TTC549 (cell line): ENCODE results near the gene SLC35F3.
"Not testable (repeated sequence)": the region's sequence is repeated elsewhere in the genome, so short reads cannot be mapped to it uniquely, and the experiment has no call there.

ENCODE experiments used
- FAIRE-seq: peaks from 2 replicates; lab custom pipeline; 2012; peaks lifted over from hg19 to GRCh38; lab: Jason Lieb, UNC

The SLC35F3 gene

DNA sequence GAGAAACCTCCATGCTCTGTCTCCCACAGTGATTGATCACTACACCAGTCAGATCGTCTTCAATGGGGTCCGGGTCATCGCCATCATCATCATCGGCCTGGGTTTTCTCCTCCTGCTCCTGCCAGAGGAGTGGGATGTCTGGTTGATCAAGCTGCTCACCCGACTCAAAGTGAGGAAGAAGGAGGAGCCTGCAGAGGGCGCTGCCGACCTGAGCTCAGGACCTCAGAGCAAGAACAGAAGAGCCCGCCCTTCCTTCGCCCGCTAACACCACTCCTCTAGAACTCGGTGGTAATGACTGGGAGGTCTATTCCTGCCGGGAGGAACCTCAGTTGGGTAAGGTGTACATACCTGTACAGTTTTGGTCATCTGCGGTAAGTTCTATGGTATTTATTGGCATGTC, 418.5 kb downstream of the SLC35F3 start:
- peak; percentile 34 for FAIRE-seq

DNA sequence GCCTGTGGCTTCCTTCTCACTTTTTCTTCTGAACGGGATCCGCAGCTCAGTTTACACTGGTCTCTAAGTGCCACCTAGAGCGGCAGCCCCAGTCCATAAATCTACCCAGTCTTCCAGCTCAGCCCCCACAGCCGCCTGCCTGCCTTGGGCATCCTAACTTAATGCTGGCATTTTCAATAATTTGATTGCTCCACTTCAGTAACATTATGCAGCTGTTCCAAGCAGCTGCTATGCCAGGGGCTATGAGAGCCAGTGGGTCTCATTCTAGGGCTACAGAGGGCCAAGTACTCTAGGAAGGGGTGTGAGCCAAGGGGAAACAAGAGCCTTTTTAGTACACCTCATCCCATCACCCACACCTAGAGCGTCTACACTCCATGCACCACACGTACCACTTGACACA, 420.3 kb downstream of the SLC35F3 start:
- no peak for FAIRE-seq

DNA sequence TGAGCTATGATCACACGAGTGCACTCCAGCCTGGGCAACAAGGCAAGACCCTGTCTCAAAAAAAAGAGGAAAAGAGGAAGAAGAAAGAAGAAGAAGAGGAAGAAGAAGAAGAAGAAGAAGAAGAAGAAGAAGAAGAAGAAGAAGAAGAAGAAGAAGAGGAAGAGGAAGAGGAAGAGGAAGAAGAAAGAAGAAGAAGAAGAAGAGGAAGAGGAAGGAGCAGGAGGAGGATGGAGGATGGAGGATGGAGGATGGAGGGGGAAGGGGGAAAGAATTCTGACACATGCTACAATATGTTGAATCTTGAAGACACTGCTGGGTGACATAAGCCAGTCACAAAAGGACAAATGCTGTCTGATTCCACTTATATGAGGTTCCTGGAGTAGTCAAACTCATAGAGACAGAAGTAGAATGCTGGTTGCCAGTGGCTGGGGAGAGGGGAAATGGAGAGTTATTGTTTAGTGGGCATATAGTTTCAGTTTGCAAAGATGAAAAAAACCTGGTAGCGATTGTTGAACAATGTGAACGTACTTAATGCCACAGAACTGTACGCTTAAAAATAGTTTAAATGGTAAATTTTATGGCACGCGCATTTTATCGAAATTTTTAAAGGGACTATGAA, 421.5 kb downstream of the SLC35F3 start:
- no peak for FAIRE-seq

DNA sequence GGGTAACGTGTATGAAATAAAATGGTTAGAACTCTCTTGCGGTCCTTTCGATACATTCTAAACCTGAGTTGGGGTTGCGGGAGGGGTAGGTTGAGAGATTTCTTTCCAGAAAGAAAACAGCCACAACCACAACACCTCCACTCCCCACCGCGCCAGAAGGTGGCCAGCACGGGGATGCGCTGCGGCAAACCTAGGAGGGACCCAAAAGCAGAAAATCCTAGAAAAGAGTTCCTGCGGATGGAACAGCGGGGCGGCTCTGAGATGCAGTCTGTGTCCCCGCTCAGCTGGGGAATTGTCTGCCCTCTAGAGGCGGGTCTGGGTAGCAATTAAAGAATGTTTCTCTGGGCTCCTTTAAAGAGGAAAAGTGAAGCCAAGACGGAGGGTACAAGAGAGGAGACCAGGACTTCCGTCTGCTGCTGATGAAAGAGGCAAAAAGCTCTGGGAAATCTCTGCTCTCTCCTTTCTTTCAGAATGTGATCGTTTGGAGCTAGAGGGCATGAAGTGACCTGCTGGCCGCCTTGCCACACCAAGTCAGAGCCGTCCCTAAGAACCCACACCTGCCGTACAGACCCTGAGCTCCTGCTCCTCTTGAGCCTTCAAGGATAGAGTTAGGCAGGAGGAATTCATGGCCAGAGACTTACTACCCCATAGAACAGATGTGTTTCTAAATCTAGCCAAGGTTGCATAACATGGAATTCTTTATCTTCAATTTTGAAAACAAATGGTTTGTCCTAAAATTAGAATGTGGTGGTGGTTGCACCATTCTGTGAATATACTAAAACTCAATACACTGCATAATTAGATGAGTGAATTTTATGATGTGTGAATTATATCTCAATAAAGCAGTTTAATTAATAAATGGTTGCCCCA, 422.3 kb downstream of the SLC35F3 start:
- peak; percentile 60 for FAIRE-seq

DNA sequence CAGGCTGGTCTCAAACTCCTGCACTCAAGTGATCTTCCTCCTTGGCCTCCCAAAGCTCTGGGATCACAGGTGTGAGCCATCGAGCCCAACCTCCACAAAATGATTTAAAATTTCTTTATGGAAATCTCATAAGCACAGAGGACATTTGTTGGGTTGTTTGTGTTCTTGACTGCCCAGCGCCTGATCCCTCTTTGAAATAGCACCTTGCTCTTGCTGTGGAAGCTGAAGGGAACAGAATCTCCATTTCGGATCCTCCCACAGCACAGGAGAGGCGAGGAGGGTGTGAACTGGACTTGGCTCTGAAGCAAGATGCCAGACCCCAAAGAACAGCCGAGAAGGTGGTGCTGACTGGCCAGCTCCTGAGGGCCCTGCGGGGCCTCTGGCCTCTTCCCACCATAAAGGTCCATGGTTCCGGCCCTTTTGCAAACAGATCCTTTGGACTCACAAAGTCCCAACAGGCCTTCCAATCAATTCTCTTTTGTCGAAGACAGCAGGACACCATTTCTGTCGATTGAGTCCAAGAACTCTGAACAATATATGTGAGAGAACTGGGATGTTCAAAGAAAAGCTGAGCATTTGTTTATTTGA, 423.2 kb downstream of the SLC35F3 start:
- no peak for FAIRE-seq

DNA sequence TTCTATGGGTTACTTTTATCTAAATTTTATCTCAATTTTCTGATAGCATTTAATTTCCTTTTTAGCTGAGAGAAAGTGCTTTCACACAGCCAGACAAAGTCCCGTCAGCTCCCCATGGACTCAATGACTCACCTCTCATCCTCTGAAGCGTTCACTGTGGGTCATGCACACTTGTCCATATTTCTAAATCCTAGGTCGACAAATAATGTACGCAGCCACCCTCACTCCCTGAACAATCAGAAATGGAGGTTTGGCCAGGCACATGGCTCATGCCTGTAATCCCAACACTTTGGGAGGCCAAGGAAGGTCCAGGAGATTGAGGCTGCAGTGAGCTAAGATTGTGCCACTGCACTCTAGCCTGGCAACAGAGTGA, 426.4 kb downstream of the SLC35F3 start:
- no peak for FAIRE-seq

DNA sequence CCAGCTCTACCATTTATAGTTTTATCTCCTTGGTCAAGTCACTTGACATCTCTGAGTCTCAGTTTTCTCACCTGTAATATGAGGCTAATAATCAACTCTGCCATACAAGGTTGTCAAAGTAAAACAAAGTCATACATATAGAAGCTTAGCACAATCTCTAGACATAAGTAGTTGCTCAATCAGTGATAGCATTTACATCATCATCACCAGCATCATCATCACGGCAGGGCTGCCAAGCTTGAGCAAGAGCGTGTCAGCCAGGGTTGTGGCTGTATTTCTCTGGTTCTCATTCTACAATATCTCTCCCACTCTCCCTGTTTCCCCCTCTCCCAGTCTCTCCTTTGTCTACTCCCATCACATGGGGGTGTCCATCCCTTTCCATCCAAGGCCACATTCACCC, 427.0 kb downstream of the SLC35F3 start:
- FAIRE-seq, result no peak

DNA sequence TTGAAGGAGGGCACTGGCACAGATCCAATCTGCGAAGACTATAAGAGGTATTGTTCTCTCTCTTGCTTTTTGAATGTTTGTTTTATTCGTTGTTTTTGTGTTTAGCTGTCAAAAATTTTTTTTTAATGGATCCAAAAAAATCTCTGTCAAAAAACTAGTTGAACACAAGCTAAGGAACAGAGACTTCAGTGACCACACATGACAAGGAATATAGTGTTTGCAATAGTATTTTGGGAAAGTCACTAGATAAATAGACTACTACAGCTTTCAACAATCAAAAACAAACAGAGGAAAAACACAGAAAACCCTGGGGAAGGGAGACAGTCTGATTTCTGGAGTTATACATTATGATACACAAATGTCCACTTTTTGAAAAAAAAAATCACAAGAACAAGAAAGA, 431.9 kb downstream of the SLC35F3 start:
- FAIRE-seq, result no peak

DNA sequence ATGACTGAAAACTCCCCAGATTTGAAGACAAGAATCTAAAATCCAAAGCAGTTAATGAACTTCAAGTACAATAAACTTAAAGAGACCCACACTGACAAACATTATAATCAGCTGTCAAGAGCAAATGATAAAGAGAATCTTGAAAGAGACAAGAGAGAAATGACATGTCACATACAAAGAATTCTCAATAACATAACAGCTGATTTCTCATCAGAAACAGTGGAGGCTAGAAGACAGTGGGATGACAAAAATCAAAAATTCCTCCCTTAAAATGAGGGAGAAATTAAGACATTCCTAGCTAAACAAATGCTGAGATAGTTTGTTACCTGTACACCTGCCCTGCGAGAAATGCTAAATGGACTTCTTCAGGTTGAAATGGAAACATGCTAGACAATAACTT, 432.8 kb downstream of the SLC35F3 start:
- FAIRE-seq, result peak; percentile 51

DNA sequence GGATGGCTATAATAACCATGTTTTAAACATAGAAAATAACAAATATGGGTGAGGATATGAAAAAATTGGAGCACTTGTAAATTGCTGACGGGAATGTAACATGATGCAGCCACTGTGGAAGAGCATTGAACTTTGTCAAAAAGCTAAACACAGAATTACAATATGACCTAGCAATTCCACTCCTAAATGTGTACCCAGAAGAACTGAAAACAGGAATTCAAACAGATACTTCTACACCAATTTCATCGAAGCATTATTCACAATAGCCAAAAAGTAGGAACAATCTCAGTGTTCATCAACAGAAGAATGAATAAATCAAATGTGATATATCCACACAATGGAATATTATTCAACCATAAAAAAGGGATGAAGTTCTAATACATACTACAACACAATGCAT, 436.1 kb downstream of the SLC35F3 start:
- FAIRE-seq, result peak; percentile 17

DNA sequence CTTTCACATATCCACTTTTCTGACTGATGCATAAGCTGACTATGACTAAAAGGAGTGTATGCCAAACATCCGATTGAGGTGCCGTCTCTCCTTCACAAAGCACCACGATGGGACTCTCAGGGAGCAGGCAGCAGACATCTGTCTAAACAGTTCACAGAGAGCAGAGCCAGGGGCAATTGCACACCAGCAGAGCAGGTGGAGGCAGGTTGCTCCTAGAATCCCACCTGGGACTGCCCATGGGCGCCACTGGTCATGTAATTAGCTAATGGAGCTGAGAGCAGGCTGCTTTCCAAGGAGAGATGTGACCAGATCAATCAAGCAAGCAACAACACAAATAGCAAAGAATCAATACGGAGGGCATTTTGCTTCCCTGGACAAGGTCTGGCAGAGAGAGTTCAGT, 438.3 kb downstream of the SLC35F3 start:
- FAIRE-seq, result no peak

DNA sequence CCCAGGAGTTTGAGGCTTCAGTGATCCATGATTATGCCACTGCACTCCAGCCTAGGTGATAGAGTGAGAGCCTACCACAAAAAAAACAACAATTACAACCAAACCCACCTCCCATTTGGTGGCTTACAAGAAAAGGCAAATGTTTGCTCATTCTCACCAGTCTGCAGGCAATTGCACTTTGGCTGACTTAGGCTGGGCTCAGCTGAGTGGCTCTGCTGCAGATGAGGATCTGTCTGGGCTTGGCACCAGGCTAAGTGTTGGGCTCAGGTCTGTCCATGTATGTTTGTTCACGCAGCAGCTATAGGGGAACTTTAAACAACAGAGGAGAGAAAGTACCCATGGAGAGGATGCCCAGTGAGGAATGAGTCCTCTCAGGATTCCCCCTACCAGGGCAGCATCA, 440.8 kb downstream of the SLC35F3 start:
- no peak for FAIRE-seq

DNA sequence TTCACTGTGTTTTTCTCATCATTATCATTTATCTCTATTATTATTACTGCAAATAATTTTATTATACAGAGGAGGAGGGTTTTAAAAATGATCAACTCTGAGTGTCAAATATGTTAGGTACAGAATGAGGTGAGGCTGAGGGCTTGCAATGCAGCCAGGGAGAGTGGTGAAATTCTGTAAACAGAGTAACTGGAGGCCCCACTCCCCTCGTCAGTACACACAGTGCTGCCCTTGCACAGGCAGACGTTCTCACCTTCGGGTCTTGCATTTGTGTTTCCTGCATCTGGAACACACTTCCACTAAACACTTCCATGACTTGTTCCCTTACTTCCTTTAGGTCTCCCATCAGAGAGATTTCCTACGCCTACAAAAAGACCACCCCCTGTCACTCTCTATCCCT, 444.5 kb downstream of the SLC35F3 start:
- FAIRE-seq, result no peak

DNA sequence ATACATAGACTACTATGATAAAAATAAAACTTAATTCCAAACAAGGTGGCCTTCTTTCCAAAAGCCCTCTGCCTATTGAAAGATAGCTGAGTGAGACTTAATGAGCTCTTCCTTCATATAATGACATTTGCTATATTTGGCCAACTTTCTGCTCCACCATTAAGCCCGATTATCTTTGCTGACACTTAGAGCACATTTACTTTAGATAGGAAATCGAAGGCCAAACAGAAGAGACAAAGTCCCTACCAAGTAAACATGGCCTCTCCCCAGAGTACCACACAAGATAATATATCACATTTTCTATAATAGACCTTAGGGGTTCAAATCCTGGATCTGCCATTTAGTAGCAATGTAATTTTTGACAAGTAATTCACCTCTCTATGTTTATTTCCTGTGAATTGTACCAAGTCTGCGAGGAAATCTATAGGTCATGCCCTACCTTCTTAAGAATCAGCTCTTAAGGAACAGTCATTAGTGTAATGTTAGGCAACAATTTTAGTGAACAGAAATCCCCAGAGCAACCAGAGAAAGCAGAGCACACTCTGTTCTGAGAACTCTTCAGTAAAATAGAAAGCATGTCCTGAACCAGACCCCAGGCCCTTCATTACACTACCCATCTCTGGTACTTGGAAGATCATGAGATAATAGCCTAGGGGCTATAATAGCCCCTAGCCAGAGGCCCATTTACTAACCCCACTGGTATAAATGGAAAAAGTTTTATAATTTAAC, 451.5 kb downstream of the SLC35F3 start:
- no peak for FAIRE-seq

DNA sequence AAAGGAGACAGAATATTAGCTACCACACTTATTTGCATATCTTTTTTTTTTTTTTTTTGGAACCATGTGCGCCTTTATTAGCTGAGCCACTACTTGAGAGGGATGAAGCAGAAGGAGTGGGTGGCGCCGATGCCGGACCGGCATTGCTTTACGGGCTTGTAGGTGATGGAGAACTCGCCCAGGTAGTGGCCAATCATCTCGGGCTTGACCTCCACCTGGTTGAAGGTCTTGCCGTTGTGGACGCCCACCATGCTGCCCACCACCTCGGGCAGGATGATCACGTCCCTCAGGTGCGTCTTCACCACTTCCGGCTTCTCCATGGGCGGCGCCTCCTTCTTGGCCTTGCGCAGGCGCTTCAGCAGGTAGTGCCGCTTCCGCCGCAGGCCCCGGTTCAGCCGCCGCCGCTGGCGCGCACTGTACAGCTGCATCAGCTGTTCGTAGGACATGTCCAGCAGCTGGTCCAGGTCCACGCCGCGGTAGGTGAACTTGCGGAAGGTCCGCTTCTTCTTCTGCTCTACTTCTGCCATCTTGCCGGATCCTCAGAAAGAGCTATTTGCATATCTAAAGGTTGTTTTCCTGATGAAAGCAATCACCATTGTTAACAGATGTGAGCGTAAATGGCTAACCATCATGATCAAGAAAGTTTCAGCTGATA, 452.3 kb downstream of the SLC35F3 start:
- not testable (repeated sequence) for FAIRE-seq

DNA sequence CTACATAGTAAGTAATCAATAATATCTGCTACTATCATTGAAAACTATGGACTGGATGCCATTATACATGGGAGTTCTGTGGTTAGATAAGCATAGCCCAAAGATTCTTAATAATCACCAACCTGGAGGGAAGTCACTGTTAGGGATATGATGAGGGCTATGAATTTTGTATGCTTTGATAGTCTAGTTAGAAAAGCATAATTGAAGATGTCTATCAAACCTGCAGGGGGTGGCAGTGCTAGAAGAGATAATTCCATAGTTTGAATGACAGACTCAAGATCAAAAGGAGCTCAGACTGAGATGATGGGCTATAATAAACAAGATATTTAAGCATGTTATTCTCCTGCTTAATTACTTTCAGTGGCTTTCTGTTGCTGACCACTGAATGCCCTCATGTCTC, 453.4 kb downstream of the SLC35F3 start:
- no peak for FAIRE-seq

DNA sequence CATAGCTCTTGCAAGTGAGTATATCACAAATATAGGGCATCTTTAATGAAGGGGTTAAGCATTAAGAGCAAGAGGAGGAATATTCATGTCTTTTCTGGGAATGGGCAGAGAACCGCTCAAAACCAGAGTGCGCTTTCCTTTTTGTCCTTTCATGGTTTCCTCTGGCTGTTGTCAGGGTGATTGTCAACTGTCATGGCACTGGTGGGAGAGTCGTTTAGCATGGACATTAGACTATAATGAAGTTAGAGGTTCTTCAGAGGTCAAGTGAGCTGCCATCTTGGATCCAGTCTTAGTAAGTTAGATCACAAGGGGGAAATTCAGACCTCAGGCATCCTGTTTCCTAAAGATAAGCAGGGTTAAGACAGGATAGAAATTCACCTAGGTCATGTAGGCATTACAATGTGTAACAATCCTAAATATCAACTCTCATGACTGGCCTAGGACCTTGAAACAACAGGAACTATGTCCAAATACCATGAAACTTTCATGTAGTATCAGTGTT, 456.7 kb downstream of the SLC35F3 start:
- no peak for FAIRE-seq

DNA sequence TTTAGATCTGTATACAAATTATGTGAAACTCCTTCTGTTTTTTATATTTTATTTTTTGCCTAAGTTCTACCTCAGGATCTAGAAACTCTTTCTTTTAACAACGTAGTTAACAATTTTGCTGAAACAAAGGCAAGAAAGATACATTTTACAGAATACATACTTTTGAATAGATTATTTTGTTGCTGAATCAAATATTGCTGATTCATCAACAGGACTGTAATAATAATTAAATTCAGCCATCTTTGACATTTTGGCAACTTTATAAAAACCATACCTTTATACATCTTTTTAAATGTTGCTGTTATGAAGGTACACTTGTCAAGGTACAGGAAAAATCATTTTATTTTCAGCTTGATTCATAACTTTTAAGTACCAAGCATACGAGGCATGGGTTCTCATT, 458.1 kb downstream of the SLC35F3 start:
- FAIRE-seq, result no peak

DNA sequence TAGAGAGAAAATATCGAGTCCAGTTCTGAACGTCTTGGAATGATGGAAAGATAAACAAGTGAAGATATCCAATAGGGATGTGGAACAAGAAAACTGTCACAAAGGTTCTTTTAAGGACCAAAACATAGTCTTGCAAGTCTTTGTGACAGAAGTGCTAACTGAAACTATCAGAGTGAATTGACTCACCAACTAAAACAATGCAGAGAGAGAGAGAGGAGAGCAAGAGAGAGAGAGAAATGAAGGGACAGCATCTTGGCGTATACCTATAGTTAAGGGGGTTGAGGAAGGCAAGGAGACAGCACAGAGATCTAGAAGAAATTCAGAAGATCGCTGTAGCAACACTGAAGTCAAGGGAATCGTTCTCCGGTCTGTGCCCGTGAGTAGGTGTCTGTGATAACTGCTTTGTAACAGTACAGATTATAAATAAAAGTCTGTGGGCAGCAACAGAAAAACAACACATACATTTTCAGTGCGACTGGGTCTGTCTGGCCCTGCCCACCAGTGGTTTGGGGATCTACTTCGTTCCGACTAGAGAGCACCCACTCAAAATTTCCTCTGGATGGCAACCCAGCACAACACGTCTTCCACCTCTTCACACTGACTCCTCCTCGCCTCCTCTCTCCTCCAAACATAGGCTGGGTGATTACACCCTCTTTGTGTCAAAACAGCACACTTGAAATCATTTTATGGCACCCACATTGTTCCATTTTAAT, 464.0 kb downstream of the SLC35F3 start:
- no peak for FAIRE-seq

DNA sequence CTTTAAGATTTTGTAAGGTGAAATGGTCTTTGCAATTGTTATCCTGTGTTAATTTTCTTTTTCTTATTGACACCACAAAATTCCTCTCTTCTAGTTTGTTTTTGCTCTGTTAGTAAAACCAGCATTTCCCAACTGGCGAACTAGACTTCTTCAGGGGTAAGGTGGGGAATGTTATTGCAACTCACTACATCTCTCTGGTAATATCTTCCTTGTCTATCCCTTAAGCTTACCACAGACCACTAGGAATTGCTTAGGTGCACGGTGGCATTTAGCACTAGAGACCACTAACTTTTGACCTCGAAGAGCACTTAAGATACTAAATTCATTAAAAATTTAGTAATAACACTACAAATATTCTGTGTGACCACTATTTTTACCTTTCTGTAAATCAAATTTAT, 464.6 kb downstream of the SLC35F3 start:
- no peak for FAIRE-seq

DNA sequence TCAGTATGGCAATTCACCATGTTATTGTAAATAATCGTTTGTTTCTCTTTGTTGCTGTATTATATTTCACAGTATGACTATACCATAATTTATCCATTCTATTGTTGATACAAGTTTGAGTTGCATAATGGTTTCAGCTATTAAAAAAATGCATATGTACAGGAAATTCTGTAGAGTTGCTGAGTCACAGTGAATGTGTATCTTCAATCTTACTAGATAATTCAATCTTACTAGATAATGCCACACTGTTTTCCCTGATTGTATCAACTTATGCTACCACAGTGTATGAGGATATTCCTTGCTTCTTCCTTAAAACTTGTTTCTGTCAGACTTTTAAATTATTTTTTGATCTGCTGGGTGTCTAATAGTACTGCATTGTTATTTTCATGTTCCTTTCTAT, 465.3 kb downstream of the SLC35F3 start:
- no peak for FAIRE-seq

DNA sequence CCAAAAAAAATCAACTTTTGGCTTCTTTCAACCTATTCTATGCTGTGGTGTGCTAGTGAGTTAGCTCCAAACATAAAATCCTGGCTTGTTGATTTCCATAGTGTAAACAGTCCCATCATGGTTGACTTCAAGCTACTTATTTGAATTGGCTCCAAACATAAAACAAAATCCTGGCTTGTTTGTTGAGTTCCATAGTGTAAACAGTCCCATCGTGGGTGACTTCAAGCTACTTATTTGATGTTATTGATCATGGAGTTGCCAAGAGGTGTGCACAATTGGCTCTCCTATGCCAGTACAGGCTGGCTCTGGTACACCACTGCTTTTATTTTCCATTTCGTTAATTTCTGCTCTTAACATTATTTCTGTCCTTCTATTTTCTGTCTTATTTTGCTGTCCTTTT, 466.9 kb downstream of the SLC35F3 start:
- no peak for FAIRE-seq
